Mucosa of gallbladder (tissue), 1 donor: ENCODE data around the gene GLDN. TPM values are rescaled to one million over a fixed set of nuclear protein-coding genes. Genes with fewer than 3 reads are reported as not detected.

ENCODE experiments used
- DNase-seq: peaks from one replicate; pipeline ENCODE4 v3.0.0-alpha.2; 2020; ENCODE audit warnings: low spot score
- total RNA-seq: library from RNA; stranded (reverse); gene quantifications from one replicate; pipeline ENCODE4 v1.2.1, GENCODE V29; 2021
- donor health status: DM: no; HTN: no; CAD: no.

The GLDN gene
- total RNA-seq, 1 donor from 2014 or later, result 20.7 TPM

DNA sequence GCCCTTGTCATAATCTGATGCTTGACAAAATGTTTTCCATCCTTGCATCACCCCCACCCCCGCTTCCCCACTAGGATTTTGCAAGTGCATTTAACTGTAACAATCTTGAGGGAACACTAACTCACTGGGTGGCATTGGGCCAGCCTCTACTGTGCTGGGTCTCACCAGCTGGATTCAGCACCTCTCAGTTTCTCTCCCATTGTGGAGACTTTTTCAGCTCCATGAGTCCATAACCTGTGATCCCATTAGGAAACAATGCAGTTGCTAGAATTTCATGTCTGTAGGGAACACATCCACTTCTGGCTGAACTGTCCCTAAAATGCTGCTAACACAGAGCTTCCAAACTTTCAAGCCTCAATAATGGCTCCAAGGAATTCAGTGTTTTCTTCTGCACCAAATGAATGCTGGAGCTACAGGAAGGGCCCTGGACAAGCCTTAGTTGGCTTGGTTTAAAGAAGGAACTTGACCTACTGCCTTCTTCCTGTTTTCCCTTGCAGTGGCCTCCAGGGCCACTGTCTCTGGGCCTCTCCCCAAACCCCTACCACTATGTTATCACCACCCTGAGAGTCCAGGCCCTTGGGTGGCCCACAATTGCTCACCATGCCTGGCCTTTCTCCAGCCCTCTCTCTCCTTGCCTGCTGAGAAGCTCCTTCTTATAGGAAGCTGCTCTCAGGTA is 18.7 kb upstream of the GLDN start:
- peak; percentile 18 for DNase-seq

DNA sequence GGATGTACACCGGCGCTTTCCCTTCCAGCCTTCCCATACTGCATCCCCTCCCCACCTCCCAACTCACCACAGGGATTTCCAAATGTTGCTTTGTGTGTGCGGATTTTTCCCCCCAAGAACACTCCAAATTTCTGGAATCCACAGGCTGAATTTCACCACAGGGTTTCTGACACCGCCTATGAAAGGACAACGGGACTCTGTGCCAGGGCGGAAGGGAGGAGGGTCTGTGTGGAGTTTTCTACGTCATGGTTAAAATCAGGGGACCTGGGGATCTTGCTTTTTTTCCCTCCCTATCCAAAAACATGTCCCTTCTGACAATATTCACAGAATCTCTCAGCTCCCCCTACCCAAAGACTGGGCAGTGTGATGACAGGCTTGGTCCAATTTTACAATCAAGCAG is 17.7 kb upstream of the GLDN start:
- DNase-seq, result no peak

DNA sequence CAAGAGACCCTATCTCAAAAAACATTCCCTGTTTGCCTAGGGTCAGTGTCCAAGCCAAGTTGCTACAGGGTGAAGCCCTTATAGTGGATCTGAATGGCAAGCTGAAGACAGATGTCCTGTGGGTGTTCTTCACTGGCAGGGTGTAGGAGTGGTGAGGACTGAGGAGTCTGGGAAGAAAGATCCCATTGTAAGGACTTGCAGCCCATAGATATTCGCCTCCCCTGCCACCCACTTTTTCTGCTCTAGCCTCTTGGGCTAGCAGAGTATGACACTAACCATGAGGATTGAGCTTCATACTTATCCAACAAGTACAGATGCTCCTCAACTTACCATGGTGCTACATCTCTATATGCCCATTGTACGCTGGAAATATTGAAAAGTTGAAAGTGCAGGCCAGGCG is 16.3 kb upstream of the GLDN start:
- DNase-seq, result no peak

DNA sequence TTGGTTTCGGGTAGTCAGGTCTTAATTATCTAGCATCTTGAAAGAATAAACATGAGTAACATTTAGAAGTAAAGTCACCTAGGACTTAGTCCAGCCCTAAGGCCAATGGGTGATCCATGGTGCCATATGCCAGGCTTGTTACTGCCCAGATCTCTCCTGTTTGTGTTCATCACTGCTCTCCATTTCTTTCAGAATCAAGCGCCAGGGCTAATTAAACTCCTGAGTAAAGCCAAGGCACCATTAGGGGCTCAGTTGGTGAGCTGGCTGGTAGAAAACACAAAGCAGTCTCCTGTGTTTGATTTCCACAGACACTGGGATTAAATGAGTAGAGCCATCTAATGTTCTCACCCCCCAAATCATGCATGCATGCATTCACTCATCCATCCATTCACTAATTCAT is 14.4 kb upstream of the GLDN start:
- DNase-seq, result no peak

DNA sequence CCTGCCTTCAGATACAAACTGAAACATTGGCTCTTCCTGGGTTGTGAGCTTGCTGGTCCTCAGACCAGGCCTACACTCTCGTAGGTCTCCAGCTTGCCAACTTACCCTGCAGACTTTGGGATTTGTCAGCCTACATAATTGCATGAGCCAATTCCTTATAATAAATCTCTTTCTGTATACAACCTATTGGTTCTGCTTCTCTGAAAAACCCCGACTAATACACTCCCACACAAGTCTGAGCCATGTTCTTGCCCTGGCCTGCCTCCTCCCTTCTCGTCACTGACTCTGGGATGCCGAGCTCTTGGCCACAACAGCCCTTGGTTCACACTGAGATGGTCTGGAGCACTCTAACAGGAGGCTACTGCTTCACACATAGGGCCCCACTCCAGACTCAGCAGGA is 12.5 kb upstream of the GLDN start:
- no peak for DNase-seq

DNA sequence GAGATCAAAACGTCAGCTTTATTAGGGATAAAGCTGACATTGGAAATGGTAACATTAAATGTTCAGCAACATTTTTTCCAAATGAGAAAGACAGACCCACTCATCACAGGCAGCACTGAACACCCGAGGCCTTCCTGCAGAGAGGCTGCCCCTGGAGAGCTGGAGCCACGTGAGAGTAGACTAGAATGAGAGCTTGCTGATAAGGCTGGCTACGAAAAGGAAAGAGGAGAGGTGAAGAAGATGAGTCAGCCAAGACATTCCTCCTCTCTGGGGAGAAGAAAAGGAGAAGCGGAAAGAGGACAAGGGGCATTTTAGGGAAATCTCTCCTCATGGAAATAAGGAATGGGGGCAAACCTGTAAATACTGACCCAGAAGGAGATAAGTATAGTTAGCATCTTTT is 10.3 kb upstream of the GLDN start:
- no peak for DNase-seq

DNA sequence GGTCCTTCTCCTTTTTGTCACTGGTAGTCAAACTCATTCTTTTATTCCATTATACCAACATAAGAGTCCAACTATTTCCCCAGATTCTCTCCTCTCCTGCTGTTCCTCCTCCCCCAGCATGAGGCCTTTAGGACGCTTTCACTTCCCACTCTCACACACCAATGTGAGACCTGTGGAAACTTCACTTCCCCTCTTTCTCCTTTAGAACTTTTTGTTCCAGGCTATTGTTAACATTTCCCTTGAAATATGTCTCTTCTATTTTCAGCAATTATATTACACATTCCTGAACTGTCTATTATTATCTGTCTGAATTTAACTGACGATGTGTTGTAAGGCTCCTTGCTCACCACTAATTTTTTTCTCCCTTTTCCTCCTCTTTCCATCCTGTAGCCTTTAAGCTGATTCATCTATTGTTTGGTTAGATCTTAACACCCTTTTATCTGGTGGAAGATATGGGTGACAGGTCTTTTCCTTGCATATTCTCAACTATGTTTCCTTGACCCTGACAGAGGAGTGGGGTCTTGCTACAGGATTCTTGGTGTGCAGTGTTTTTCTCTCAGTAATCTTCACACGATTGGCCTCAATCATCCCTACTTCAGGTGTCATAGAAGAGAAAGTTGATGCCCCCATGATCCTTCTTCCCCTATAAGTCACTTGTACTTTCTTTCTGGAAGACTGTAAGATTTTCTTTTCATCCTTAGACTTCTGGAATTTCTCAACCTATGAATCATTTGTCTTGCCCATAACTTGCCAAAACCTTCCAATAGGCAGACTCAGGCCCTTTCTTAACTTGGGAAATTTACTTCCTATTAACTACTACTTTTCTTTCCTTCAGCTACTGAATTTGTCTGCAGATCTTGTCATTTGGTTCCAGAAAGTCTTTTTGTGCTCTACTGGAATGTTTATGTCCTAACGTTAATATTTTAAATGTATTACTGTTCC is 9.0 kb upstream of the GLDN start:
- no peak for DNase-seq

DNA sequence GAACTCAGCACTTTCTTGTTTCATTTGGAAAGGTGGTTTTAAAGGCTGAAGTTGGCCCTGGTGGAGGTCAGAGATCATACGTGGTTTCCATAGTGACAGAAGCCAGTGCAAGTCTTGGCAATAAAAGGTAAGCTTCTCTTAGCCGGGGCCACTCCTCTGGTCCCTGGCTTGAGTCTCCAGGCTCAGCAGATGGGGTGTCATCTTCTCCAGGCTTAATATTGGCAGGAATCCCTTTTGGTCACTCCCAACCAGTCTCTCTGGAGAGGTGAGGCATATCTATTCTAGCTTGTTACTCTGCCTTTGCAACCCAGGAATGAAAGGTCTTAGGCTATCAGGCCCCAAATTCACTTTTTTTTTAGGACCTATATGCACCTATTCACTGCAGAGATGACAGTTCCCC is 7.9 kb upstream of the GLDN start:
- DNase-seq, result no peak

DNA sequence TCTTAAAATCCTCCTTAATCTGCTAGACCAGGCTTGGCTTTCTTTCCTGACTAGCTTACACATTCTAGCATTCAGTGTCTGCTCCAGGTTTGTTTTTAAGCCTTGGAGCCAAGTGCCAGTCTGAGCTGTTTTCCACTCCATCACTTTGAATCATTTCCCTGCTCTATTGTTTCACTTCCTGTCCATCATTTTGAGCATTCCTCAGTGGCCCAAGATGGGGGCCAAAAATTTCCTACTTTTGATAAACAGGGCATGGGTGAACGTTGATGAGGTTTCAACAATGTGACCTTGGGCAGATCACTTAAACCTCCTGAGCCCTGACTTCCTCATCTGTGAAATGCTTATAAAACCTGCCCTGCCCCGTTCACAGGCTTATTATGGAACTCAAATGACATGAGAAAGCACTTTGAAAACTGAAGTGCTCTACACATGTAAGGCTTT is 7.4 kb upstream of the GLDN start:
- DNase-seq, result no peak

DNA sequence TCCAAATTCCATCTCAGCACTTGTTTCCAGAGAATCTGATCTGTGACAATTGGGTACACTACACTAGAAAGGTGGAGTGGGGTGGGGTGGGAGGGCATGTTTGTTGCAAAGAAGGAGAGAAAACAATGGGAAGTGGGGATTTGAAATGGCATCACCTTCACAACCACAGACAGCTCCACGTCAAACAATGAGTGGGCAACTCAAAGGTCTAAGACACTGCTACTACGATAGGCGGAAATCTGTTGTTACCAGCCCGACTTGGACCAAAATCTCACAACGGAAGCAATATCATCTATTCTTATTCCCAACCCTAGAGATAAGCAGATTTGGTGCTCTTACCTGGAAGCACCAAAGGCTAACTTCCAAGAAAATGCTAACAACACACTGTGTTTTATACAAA is 6.4 kb upstream of the GLDN start:
- no peak for DNase-seq

DNA sequence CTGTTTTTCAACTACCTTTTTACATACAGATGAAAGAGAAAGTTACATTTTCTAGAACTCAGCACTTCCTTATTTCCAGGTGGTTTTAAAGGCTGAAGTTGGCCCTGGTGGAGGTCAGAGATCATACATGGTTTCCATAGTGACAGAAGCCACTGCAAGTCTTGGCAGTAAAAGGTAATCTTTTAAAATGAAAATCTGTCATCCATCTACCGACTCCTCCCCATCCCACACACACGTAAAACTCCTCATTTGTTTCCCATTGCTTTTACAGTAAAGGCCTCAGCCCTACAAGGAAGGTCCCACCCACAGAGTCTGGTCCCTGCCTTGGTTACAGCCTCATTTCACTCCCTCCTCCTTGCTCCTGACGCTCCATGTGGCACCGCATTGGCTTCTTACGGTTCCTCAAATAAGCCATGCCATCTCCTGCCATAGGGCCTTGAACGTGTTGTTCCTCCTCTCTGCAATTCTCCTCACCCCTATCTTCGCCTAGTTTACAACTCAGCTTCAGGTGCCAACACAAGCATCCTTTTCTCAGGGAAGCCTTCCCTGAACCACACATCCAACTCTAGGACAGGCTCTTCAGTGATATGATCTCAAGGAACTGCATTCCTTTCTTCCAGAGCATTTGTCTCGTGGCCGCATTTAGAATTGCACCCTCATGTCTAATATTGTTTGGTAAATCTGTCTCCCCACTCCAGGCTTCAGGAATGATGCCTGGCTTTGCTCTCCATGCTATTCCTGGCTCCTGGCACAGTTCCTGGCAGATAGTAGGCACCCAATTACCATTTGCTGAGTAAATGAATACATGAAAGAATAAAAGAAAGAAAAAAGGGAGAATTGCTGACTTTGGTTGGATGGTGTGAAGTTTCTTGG is 5.7 kb upstream of the GLDN start:
- DNase-seq, result peak; percentile 27

DNA sequence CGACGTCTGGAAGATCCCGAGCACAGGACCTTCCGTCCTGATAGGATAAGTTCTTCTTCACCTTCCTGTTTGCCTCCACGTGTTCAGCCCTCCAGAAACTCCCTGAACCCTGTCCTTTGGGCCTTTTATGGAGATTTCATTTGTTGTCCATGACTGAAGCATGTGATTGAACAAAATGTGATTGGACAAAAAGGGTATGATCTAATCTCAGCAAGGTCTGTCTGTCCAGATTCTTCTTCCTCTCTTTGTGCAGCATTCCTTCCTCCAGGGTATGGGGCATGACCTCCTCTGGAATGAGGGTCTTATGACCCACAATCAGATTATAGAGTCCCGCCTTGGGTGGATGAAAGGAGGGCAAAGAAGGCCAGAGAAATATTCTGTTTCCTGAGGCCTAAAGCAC is 3.0 kb upstream of the GLDN start, which contains the start of gene CYP19A1:
CYP19A1 (minus strand) TSS at position 101 of the 400 bp plus-strand sequence. CDS start 95,684 bp downstream, outside the sequence.
- DNase-seq, result no peak

DNA sequence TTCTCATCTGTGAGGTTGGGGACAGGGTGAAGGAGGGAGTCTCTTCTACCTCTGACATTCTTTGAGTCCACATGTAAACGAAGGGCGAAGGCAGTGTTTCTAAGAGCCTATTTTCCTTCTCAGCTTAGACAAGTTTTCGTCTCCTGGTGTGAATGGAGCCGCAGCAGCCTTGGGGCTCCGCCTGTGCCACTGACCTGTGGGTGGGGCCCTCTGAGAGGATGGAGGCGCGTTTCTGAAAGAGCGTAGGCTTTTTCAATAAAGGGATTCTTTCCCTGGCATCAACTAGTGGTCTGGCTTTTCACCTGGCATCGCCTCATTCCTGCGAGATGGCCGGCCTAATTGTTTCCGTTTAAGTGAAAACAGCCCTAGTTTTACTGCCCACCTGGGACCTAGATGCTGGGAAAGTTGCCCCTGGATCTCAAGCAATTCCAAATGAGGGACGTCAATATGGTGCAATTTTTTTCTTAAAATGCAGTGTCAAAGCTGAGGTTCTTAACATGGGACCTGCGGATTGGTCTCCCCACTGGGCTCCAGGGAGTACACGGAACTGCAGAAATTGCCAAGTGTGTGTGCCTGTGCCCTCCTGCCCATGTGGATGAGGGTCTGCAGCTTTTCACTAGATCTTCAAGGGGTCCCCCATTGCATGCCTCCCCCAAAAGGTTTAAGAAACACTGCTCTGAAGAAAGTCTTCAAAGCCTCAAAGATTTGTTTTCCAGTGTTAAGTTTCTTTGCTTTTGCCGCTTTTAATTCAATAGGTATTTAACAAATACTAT is 958 bp downstream of the GLDN start:
- no peak for DNase-seq

DNA sequence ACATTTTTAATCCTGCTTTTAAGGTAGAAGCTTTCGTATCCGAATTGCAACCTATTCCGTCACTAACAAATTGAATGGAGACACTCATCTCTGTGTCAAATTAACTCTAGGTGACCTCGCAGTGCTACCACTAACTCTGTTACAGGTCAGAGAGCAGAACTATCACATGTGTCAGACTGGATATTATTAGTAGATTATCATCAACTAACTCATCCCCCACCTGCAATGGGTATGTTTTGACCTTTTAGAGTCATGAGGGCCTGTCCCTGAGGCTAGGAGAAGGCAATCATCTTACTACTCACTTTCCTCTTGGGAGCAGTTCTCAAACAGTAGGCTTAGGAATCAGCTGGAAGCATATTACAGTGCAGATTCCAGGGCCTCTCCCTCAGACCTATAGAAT is 2.0 kb downstream of the GLDN start:
- no peak for DNase-seq

DNA sequence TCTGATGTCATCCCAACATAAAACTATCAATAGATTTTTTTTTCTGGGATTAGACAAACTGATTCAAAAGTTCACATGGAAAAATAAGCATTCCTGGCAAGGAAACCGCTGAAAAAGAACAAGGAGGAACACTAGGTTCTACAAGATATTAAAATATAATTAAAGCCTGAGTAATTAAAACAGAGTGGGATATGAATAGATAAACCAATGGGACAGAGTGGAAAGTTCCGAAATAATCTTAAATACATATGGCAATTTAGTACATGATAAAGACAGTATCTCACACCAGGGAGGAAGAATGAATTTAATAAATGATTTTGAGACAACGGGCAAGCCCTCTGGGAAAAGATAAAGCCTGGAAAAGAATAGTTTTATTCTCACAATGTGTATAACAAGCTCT is 4.7 kb downstream of the GLDN start:
- no peak for DNase-seq

DNA sequence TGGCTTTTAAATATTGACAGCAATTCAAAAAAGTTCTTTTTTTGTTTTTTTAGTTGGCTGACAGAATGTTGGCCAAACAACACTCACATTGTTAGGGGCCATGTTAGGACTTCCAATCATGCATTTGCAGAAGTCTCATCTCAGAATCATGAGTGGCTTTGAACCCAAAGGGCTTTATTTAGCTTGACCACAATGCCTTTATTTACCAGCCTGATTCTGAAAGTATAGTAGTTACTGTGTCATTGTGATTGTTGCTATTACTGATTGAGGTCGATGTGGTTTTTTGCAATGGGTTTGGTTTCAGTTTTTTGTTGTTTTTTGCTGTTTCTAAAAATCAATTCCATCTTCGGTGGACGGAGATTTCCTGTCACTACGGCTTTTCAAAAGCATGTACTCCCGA is 7.2 kb downstream of the GLDN start:
- DNase-seq, result no peak

DNA sequence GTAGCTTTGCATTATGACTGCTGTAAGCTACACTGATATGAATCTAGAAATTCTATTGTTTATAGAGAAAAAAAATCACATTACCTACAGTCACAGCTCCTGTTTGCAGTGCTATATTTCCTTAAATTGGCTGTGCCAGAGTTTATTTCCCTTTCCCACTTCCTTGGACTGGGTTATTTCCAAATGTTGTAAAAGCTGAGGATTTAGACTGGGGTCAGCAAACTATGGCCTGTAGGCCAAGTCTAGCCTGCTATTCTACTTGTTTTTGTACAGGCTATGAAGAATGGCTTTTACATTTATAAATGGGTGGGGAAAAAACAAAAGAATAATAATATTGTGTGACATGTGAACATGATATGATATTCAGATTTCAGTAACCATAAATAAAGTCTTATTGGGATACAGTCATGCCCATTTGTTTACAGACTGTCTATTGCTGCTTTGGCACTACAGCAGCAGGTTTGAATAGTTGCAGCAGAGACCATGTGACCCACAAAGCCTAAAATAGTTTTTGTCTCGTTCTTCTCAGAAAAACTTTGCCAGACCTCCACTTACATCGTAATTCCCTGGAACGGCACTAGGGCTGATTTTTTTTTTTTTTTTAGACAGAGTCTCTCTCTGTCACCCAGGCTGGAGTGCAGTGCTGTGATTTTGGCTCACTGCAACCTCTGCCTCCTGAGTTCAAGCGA is 7.8 kb downstream of the GLDN start:
- DNase-seq, result no peak

DNA sequence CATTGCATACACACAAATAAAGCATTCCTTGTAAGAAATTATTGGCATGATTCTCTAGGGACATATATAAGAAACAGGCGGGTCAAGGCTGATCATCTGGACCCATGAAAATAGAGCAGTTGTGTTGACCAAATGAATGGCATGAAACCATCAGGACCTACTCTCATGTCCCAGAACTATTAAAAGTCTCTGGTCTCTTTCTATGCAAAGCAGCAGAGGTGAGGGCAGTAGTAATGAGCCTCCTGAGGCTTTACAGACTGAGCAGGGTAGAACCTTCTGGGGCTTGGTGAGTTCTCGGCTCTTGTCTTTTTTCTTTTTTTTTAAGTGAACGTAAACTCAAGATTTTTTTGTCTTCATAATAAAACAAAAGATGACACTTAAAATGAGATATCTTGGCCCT is 9.3 kb downstream of the GLDN start:
- no peak for DNase-seq

DNA sequence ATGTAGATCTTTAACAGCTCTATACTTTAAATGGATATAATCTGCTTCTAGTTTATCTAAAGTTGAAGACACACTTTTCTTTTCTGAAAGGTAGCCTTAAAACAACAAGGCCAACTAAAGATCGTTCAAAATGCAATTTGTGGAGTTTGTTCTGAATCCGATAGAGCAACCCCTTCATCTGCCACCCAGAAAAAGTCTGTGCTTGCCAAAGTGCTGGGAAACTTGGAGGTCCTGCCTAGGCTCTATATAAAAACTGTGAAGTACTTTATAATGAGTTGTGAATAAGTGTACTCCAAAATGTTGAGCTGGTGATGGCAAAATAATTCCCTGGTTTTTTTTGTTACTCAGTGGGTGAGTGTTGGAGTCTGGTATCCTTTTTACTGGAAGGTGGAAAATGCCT is 12.5 kb downstream of the GLDN start:
- no peak for DNase-seq

DNA sequence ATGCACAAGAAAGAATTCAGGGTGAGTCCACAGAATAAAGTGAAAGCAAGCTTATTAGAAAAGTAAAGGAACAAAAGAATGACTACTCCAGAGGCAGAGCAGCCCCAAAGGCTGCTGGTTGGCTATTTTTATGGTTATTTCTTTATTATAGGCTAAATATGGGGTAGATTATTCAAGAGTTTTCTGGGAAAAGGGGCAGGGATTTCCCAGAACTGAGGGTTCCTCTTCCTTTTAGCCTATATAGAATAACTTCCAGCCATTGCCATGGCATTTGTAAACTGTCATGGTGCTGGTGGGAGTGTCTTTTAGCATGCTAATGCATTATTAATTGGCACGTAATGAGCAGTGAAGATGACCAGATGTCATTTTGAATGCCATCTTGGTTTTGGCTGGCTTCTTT is 13.6 kb downstream of the GLDN start:
- DNase-seq, result no peak

DNA sequence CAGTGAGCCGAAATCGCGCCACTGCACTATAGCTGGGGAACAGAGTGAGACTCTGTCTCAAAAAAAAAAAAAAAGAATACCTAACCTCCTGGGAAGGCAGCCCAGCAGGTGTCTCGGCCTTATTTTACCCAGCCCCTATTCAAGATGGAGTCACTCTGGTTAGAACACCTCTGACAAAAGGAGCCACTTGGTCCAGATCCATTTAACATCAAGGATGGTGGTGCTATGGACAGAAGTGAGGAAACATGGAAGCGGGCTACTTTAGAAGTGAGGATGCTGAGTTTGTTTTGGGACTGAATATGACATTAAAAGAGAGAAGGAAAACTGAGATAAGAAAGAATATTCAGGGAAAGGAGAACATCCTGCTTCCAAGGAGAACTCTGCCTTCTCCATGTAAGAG is 14.7 kb downstream of the GLDN start:
- DNase-seq, result no peak
